ENCODE data around the gene KLHDC7B.

DNA sequence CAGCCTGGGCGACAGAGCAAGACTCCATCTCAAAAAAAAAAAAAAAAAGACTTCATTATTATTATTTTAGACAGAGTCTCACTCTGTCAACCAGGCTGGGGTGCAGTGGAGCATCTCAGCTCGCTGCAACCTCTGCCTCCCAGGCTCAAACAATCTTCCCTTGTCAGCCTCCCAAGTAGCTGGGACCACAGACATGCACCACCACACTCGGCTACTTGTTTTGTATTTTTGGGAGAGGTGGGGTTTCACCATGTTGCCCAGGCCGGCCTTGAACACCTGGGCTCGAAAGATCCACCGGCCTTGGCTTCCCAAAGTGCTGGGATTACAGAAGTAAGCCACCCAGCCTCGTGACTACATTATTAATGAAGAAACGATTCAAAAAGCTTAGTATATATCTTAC is 10.6 kb upstream of the KLHDC7B start:
- TF ChIP-seq, protein P1, sequence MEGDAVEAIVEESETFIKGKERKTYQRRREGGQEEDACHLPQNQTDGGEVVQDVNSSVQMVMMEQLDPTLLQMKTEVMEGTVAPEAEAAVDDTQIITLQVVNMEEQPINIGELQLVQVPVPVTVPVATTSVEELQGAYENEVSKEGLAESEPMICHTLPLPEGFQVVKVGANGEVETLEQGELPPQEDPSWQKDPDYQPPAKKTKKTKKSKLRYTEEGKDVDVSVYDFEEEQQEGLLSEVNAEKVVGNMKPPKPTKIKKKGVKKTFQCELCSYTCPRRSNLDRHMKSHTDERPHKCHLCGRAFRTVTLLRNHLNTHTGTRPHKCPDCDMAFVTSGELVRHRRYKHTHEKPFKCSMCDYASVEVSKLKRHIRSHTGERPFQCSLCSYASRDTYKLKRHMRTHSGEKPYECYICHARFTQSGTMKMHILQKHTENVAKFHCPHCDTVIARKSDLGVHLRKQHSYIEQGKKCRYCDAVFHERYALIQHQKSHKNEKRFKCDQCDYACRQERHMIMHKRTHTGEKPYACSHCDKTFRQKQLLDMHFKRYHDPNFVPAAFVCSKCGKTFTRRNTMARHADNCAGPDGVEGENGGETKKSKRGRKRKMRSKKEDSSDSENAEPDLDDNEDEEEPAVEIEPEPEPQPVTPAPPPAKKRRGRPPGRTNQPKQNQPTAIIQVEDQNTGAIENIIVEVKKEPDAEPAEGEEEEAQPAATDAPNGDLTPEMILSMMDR (conservative IDR thresholded peaks at IDR 0.05), result no peak
- no peak for TF ChIP-seq ZFX (IDR thresholded peaks at IDR 0.05)

Measured in C4-2B (cell line).